ENCODE results near the gene LRP1. TPM values are rescaled to one million over a fixed set of nuclear protein-coding genes. Genes with fewer than 3 reads are reported as not detected.
A peak's percentile ranks its signal among the peaks of the same experiment; 100 is the strongest.

LRP1 gene
- total and polyA plus RNA-seq, 4 donors: 87.5 to 375 (median 139) TPM

DNA sequence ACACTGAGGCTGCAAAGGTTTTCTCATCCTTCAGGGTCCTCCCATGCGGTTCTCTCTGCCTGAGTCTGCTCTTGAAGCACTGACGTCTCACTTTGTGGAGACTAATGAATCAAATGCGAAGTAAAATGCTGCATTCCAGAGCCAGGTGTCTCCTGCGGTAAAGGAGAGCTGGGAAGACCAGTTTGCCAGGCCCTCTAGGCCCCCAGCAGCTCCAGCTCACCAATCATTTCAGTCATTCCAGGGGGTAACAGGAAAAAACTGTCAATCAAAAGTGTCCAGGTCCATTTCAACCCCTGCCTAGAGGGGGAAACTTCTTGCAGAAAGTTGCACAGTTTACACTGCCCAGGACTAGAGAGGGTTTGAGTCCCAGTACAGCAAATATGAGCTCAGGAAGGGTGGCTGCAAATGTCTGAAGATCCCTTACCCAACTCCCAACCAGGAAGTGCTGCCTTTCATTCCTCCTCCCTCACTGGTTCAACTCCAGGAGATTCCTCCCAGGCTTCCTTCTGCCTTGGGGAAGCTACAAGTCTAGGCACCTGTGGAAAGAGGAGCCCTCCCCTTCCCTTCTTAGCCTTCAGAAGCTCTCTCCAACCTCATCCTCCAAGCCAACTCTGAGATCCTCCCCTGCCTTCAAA is 85.6 kb downstream of the LRP1 start:
- Histone ChIP-seq H3K9ac (ENCODE audit: low read depth in 1 of 2, low read length in 2 of 2) (no peak overlapping the region), H3K27ac (ENCODE audit: low read depth in 1 of 2, low read length in 2 of 2) (no peak overlapping the region), H3K4me3 (ENCODE audit: low read depth in 1 of 3, low read length in 3 of 3) (no peak overlapping the region), H3K9me3 (ENCODE audit: control insufficient read depth in 4 of 4, low read length in 3 of 4) (no peaks in the 10 kb centered on the region), H3K4me1 (ENCODE audit: control insufficient read depth in 4 of 4, insufficient read depth in 4 of 4, low read length in 3 of 4) (peaks cover 4 to 23% (median 10%) of the 10 kb centered on the region in 4 donors), H3K27me3 (ENCODE audit: control insufficient read depth in 4 of 4, insufficient read depth in 4 of 4, low read length in 3 of 4) (peaks cover 0 to 9% (median 5%) of the 10 kb centered on the region in 4 donors), H3K36me3 (ENCODE audit: control insufficient read depth in 4 of 4, insufficient read depth in 3 of 4, low read depth in 1 of 4, low read length in 3 of 4) (peaks cover 16 to 40% (median 19%) of the 10 kb centered on the region in 4 donors)
- 74% methylated on average over 4 of the region's 4 CpGs for WGBS
- no peak for DNase-seq (ENCODE audit: low spot score)
- TF ChIP-seq NR2F2 (IDR thresholded peaks at IDR 0.05): no peak
- TF ChIP-seq RAD21 (IDR thresholded peaks at IDR 0.05): no peak
- no peak for TF ChIP-seq EGR1 (IDR thresholded peaks at IDR 0.05; ENCODE audit: low read depth in 2 of 2)
- no peak for TF ChIP-seq TAF1 (conservative IDR thresholded peaks at IDR 0.05)
- no peak for TF ChIP-seq HNF4A (conservative IDR thresholded peaks at IDR 0.05)
- TF ChIP-seq, protein P1, sequence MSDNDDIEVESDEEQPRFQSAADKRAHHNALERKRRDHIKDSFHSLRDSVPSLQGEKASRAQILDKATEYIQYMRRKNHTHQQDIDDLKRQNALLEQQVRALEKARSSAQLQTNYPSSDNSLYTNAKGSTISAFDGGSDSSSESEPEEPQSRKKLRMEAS (IDR thresholded peaks at IDR 0.05): no peak
- no peak for TF ChIP-seq SP1 (IDR thresholded peaks at IDR 0.05)
- no peak for TF ChIP-seq FOXA1 (IDR thresholded peaks at IDR 0.05)
- no peak for TF ChIP-seq JUND (IDR thresholded peaks at IDR 0.05)
- no peak for TF ChIP-seq YY1 (IDR thresholded peaks at IDR 0.05)
- TF ChIP-seq, protein P2, sequence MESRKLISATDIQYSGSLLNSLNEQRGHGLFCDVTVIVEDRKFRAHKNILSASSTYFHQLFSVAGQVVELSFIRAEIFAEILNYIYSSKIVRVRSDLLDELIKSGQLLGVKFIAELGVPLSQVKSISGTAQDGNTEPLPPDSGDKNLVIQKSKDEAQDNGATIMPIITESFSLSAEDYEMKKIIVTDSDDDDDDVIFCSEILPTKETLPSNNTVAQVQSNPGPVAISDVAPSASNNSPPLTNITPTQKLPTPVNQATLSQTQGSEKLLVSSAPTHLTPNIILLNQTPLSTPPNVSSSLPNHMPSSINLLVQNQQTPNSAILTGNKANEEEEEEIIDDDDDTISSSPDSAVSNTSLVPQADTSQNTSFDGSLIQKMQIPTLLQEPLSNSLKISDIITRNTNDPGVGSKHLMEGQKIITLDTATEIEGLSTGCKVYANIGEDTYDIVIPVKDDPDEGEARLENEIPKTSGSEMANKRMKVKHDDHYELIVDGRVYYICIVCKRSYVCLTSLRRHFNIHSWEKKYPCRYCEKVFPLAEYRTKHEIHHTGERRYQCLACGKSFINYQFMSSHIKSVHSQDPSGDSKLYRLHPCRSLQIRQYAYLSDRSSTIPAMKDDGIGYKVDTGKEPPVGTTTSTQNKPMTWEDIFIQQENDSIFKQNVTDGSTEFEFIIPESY (IDR thresholded peaks at IDR 0.05): no peak
- TF ChIP-seq, protein P3, sequence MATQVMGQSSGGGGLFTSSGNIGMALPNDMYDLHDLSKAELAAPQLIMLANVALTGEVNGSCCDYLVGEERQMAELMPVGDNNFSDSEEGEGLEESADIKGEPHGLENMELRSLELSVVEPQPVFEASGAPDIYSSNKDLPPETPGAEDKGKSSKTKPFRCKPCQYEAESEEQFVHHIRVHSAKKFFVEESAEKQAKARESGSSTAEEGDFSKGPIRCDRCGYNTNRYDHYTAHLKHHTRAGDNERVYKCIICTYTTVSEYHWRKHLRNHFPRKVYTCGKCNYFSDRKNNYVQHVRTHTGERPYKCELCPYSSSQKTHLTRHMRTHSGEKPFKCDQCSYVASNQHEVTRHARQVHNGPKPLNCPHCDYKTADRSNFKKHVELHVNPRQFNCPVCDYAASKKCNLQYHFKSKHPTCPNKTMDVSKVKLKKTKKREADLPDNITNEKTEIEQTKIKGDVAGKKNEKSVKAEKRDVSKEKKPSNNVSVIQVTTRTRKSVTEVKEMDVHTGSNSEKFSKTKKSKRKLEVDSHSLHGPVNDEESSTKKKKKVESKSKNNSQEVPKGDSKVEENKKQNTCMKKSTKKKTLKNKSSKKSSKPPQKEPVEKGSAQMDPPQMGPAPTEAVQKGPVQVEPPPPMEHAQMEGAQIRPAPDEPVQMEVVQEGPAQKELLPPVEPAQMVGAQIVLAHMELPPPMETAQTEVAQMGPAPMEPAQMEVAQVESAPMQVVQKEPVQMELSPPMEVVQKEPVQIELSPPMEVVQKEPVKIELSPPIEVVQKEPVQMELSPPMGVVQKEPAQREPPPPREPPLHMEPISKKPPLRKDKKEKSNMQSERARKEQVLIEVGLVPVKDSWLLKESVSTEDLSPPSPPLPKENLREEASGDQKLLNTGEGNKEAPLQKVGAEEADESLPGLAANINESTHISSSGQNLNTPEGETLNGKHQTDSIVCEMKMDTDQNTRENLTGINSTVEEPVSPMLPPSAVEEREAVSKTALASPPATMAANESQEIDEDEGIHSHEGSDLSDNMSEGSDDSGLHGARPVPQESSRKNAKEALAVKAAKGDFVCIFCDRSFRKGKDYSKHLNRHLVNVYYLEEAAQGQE (IDR thresholded peaks at IDR 0.05): no peak
- TF ChIP-seq, protein P4, sequence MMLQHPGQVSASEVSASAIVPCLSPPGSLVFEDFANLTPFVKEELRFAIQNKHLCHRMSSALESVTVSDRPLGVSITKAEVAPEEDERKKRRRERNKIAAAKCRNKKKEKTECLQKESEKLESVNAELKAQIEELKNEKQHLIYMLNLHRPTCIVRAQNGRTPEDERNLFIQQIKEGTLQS (IDR thresholded peaks at IDR 0.05): no peak
- TF ChIP-seq RXRA (IDR thresholded peaks at IDR 0.05): no peak
- no peak for TF ChIP-seq GABPA (IDR thresholded peaks at IDR 0.05 in 1 of 2, conservative IDR thresholded peaks at IDR 0.05 in 1 of 2)
- no peak for TF ChIP-seq HNF4G (IDR thresholded peaks at IDR 0.05)
- no peak for TF ChIP-seq FOXA2 (IDR thresholded peaks at IDR 0.05)

DNA sequence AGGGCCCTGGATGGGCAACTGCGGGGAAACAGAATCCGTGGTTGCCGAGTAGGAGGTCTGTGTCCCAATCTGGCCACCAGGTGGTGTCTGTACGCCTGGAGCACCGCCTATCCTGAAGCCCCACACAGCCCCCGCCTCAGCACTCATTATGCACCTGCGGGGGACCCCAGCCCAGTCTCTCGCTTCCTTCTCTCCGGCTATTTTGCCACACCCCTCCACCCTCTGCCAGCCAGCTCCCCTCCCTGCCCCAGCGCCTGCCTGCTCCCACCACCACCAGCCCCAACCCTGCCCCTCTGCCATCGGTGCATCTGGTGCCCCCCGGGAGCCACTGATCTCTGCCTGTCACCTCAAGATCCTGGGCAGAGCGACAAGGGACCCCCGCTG is 86.1 kb downstream of the LRP1 start:
- peaks cover 13 to 35% (median 19%) of the 10 kb centered on the region in 4 donors for H3K36me3 ChIP-seq (ENCODE audit: control insufficient read depth in 4 of 4, insufficient read depth in 3 of 4, low read depth in 1 of 4, low read length in 3 of 4)
- H3K9ac ChIP-seq (ENCODE audit: low read depth in 1 of 2, low read length in 2 of 2): no peak overlapping the region
- WGBS: 6% methylated on average over 14 of the region's 14 CpGs
- H3K4me1 ChIP-seq (ENCODE audit: control insufficient read depth in 4 of 4, insufficient read depth in 4 of 4, low read length in 3 of 4): peaks cover 4 to 23% (median 10%) of the 10 kb centered on the region in 4 donors
- TF ChIP-seq, protein P2 (IDR thresholded peaks at IDR 0.05): no peak
- TF ChIP-seq RAD21 (IDR thresholded peaks at IDR 0.05): peak in 1 of 2 donors; percentile 69
- TF ChIP-seq, protein P5, sequence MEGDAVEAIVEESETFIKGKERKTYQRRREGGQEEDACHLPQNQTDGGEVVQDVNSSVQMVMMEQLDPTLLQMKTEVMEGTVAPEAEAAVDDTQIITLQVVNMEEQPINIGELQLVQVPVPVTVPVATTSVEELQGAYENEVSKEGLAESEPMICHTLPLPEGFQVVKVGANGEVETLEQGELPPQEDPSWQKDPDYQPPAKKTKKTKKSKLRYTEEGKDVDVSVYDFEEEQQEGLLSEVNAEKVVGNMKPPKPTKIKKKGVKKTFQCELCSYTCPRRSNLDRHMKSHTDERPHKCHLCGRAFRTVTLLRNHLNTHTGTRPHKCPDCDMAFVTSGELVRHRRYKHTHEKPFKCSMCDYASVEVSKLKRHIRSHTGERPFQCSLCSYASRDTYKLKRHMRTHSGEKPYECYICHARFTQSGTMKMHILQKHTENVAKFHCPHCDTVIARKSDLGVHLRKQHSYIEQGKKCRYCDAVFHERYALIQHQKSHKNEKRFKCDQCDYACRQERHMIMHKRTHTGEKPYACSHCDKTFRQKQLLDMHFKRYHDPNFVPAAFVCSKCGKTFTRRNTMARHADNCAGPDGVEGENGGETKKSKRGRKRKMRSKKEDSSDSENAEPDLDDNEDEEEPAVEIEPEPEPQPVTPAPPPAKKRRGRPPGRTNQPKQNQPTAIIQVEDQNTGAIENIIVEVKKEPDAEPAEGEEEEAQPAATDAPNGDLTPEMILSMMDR (IDR thresholded peaks at IDR 0.05; ENCODE audit: low read depth, low read length, missing input control): peak; percentile 61
- H3K27ac ChIP-seq (ENCODE audit: low read depth in 1 of 2, low read length in 2 of 2): no peak overlapping the region
- H3K9me3 ChIP-seq (ENCODE audit: control insufficient read depth in 4 of 4, low read length in 3 of 4): no peaks in the 10 kb centered on the region
- peaks cover 0 to 9% (median 5%) of the 10 kb centered on the region in 4 donors for H3K27me3 ChIP-seq (ENCODE audit: control insufficient read depth in 4 of 4, insufficient read depth in 4 of 4, low read length in 3 of 4)
- H3K4me3 ChIP-seq (ENCODE audit: low read depth in 1 of 3, low read length in 3 of 3): no peak overlapping the region
- DNase-seq (ENCODE audit: low spot score): peak; percentile 63
